Fibroblast of lung (primary cell): ENCODE data around the gene STPG1. TPM values are rescaled to one million over a fixed set of nuclear protein-coding genes. Genes with fewer than 3 reads are reported as not detected.

Source experiments
- DNase-seq, 2 donors: peaks; one replicate each; pipeline versions ENCODE4 v3.0.0 to v3.0.0-alpha.2; 2010; ENCODE audit warnings: low read depth in 2 of 2
- H2AFZ ChIP-seq: 2 replicates; pipeline ENCODE4 v1.5.1; 2012; ENCODE audit warnings: low read length, control low read depth, inconsistent platforms
- H3K27ac ChIP-seq: 2 replicates; pipeline ENCODE4 v1.5.1; 2011; ENCODE audit warnings: low read length, control low read depth; ENCODE audit not compliant: insufficient read depth
- H3K27me3 ChIP-seq: 2 replicates; pipeline ENCODE4 v1.5.1; 2011; ENCODE audit warnings: mild to moderate bottlenecking, low read length; ENCODE audit not compliant: control insufficient read depth, insufficient read depth
- H3K36me3 ChIP-seq: 2 replicates; pipeline ENCODE4 v1.5.1; 2011; ENCODE audit warnings: low read length; ENCODE audit not compliant: control insufficient read depth, insufficient read depth
- H3K4me1 ChIP-seq: 2 replicates; pipeline ENCODE4 v1.5.1; 2011; ENCODE audit warnings: low read length; ENCODE audit not compliant: control insufficient read depth, insufficient read depth; ENCODE audit errors: extremely low read depth
- H3K4me2 ChIP-seq: 2 replicates; pipeline ENCODE4 v1.5.1; 2011; ENCODE audit warnings: low read length, control low read depth; ENCODE audit not compliant: insufficient read depth; ENCODE audit errors: extremely low read depth
- H3K4me3 ChIP-seq, 4 experiments: fragments of 200-600 bp in 1 of 4; sonication (generic) in 1 of 4; replicated peaks in 1 of 4; 2 replicates each; pipeline ENCODE4 v1.5.1; 2011 to 2016; ENCODE audit warnings: low read length in 4 of 4, low read depth in 3 of 4, mild to moderate bottlenecking in 3 of 4, control low read depth in 2 of 4, inconsistent platforms in 1 of 4, mixed read lengths in 1 of 4; ENCODE audit not compliant: insufficient read depth in 1 of 4; ENCODE audit errors: control extremely low read depth in 1 of 4
- H3K79me2 ChIP-seq: 2 replicates; pipeline ENCODE4 v1.5.1; 2012; ENCODE audit warnings: mild to moderate bottlenecking, low read length, inconsistent platforms; ENCODE audit not compliant: control insufficient read depth, insufficient read depth
- H3K9ac ChIP-seq: 2 replicates; pipeline ENCODE4 v1.5.1; 2011; ENCODE audit warnings: mild to moderate bottlenecking, low read length, control low read depth; ENCODE audit not compliant: insufficient read depth
- H3K9me3 ChIP-seq: 2 replicates; pipeline ENCODE4 v1.5.1; 2012; ENCODE audit warnings: low read depth, low read length; ENCODE audit not compliant: control insufficient read depth, insufficient read depth
- H4K20me1 ChIP-seq: 2 replicates; pipeline ENCODE4 v1.5.1; 2011; ENCODE audit warnings: low read length; ENCODE audit not compliant: control insufficient read depth, insufficient read depth; ENCODE audit errors: extremely low read depth
- EZH2 ChIP-seq: IDR thresholded peaks from 2 replicates; pipeline ENCODE4 v1.5.1; 2012; ENCODE audit warnings: low read length, control low read depth, mild to moderate bottlenecking; ENCODE audit errors: missing control alignments
- polyA plus RNA-seq, 2 donors: library from polyadenylated mRNA; depleted of rRNA in 1 of 2; stranded (reverse) in 1 of 2; unstranded in 1 of 2; fragments of >200 nt; gene quantifications; 2 replicates each; pipeline ENCODE4 v1.2.1, GENCODE V29; 2011 to 2012; ENCODE audit warnings: missing spikeins in 1 of 2
- total RNA-seq: library from RNA; depleted of rRNA; stranded (reverse); fragments of >200 nt; gene quantifications from 2 replicates; pipeline ENCODE4 v1.2.1, GENCODE V29; 2014
- TF ChIP-seq, protein P1 (sequence below), 2 donors: IDR thresholded peaks in 1 of 2; conservative IDR thresholded peaks in 1 of 2; 1 replicate in 1 of 2; 2 replicates in 1 of 2; pipeline ENCODE4 v1.5.1; 2011 to 2012; ENCODE audit warnings: low read length in 2 of 2, control low read depth in 1 of 2, inconsistent platforms in 1 of 2, low read depth in 1 of 2, mild to moderate bottlenecking in 1 of 2

The STPG1 gene
- total and polyA plus RNA-seq, 2 donors (not counting 1 experiment from before 2014, with no cell fraction given), result 7.9 to 8.5 TPM

DNA sequence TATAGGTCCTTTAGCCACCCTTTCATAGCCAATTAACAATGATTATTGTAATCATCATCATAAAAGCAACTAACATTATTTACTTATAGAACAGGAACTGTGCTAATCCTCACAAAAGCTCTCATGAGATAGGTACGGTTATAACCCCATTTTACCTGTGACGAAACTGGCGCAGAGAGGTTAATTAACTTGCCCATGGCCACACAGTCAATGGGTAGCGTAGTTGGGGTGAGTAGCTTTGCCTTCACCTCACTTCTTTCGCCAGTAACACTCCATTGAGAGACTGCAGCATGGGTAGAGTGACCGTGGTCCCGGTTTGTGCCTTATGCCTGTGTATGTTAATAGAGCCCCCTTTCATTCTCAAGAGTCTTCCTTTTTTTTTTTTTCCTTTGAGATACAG lies 12.3 kb upstream of the STPG1 start:
- no peaks in the 10 kb centered on the region for H3K9me3 ChIP-seq
- H2AFZ ChIP-seq, result no peak overlapping the region
- TF ChIP-seq, protein P1, sequence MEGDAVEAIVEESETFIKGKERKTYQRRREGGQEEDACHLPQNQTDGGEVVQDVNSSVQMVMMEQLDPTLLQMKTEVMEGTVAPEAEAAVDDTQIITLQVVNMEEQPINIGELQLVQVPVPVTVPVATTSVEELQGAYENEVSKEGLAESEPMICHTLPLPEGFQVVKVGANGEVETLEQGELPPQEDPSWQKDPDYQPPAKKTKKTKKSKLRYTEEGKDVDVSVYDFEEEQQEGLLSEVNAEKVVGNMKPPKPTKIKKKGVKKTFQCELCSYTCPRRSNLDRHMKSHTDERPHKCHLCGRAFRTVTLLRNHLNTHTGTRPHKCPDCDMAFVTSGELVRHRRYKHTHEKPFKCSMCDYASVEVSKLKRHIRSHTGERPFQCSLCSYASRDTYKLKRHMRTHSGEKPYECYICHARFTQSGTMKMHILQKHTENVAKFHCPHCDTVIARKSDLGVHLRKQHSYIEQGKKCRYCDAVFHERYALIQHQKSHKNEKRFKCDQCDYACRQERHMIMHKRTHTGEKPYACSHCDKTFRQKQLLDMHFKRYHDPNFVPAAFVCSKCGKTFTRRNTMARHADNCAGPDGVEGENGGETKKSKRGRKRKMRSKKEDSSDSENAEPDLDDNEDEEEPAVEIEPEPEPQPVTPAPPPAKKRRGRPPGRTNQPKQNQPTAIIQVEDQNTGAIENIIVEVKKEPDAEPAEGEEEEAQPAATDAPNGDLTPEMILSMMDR (conservative IDR thresholded peaks at IDR 0.05 in 1 of 2, IDR thresholded peaks at IDR 0.05 in 1 of 2; ENCODE audit: low read depth in 1 of 2, low read length in 2 of 2), result no peak
- no peak for TF ChIP-seq EZH2
- H3K79me2 ChIP-seq, result no peaks in the 10 kb centered on the region
- H3K4me3 ChIP-seq, result no peak overlapping the region
- H3K36me3 ChIP-seq, result peaks cover 2% of the 10 kb centered on the region
- no peak for DNase-seq
- no peaks in the 10 kb centered on the region for H4K20me1 ChIP-seq
- H3K4me2 ChIP-seq, result no peak overlapping the region
- H3K27me3 ChIP-seq, result no peaks in the 10 kb centered on the region
- H3K9ac ChIP-seq, result no peak overlapping the region
- H3K27ac ChIP-seq, result no peak overlapping the region
- no peaks in the 10 kb centered on the region for H3K4me1 ChIP-seq

DNA sequence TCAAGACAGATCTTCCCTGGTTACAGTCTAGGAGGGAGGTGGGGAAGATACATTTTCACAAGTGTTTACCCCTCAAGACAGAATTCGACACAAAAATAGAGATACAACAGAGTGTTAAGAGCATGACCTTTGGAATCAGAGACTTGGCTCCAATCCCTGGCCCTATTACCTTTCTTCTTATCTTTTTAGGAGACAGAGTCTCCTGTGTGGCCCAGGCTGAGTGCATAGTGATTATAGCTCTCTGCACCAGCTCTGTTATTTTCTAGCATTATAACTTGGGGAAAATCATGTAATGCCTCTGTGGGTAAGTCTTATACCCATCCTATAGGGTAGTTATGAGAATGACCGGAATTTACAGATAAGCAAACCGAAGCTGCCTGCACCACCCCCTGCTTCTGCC lies 11.9 kb upstream of the STPG1 start:
- H3K36me3 ChIP-seq, result peaks cover 2% of the 10 kb centered on the region
- no peaks in the 10 kb centered on the region for H3K4me1 ChIP-seq
- H3K9me3 ChIP-seq, result no peaks in the 10 kb centered on the region
- TF ChIP-seq EZH2, result no peak
- TF ChIP-seq, protein P1 (conservative IDR thresholded peaks at IDR 0.05 in 1 of 2, IDR thresholded peaks at IDR 0.05 in 1 of 2; ENCODE audit: low read depth in 1 of 2, low read length in 2 of 2), result no peak
- no peak overlapping the region for H3K4me3 ChIP-seq
- no peak overlapping the region for H2AFZ ChIP-seq
- H4K20me1 ChIP-seq, result no peaks in the 10 kb centered on the region
- no peaks in the 10 kb centered on the region for H3K27me3 ChIP-seq
- H3K79me2 ChIP-seq, result no peaks in the 10 kb centered on the region
- no peak overlapping the region for H3K27ac ChIP-seq
- H3K9ac ChIP-seq, result no peak overlapping the region
- no peak for DNase-seq
- no peak overlapping the region for H3K4me2 ChIP-seq

DNA sequence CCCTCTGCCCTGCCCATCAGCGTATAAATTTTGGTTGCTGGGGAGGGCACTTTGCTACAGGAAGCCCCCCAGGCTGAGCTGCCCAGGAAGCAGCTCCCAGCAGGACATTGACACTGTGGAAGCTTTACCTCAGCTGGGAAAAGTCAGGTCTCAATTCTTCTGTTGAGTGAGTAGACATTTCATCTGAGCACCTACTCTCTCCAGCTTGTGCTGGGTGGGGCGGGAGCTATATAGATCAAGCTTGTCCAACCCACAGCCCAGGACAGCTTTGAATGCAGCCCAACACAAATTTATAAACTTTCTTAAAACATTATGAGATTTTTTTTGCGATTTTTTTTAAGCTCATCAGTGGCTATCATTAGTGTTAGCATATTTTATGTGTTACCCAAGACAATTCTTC lies 11.4 kb upstream of the STPG1 start:
- no peak for TF ChIP-seq EZH2
- TF ChIP-seq, protein P1 (conservative IDR thresholded peaks at IDR 0.05 in 1 of 2, IDR thresholded peaks at IDR 0.05 in 1 of 2; ENCODE audit: low read depth in 1 of 2, low read length in 2 of 2), result no peak
- no peak for DNase-seq
- Histone ChIP-seq H3K9ac (no peak overlapping the region), H3K27me3 (no peaks in the 10 kb centered on the region), H3K4me2 (no peak overlapping the region), H3K27ac (no peak overlapping the region), H3K79me2 (no peaks in the 10 kb centered on the region), H4K20me1 (no peaks in the 10 kb centered on the region), H3K36me3 (peaks cover 3% of the 10 kb centered on the region), H3K4me3 (no peak overlapping the region), H2AFZ (no peak overlapping the region), H3K9me3 (no peaks in the 10 kb centered on the region), H3K4me1 (no peaks in the 10 kb centered on the region)
